HG02623 (cell line): ENCODE data around the gene LAMA3.

Experiments
- ATAC-seq: cut with Tn5 transposase; IDR thresholded peaks from one replicate; pipeline ENCODE4 v1.9.1; 2021; ENCODE audit warnings: moderate library complexity; ENCODE audit not compliant: unreplicated experiment

LAMA3 gene

GRCh38 chr18:23929362-23929930 lies 240.2 kb downstream of the LAMA3 start:
- ATAC-seq = no peak

GRCh38 chr18:23930002-23930401 lies 240.7 kb downstream of the LAMA3 start:
- ATAC-seq = no peak

- no peak for ATAC-seq
Measured at GRCh38 chr18:23932385-23933067, 243.3 kb downstream of the LAMA3 start.

- no peak for ATAC-seq
Measured at GRCh38 chr18:23933407-23933806, 244.2 kb downstream of the LAMA3 start.

GRCh38 chr18:23934252-23934651 lies 245.0 kb downstream of the LAMA3 start:
- ATAC-seq = no peak

GRCh38 chr18:23934863-23935262 lies 245.6 kb downstream of the LAMA3 start:
- no peak for ATAC-seq

- no peak for ATAC-seq
Measured at GRCh38 chr18:23935804-23936203, 246.6 kb downstream of the LAMA3 start.

- ATAC-seq = no peak
Measured at GRCh38 chr18:23936381-23936958, 247.2 kb downstream of the LAMA3 start.

GRCh38 chr18:23938043-23938756 lies 248.9 kb downstream of the LAMA3 start:
- peak; percentile 49 for ATAC-seq

GRCh38 chr18:23938901-23939341 lies 249.7 kb downstream of the LAMA3 start:
- no peak for ATAC-seq

- no peak for ATAC-seq
Measured at GRCh38 chr18:23939366-23939765, 250.1 kb downstream of the LAMA3 start.

- ATAC-seq = no peak
Measured at GRCh38 chr18:23939896-23940295, 250.6 kb downstream of the LAMA3 start.

GRCh38 chr18:23941791-23942190 lies 252.5 kb downstream of the LAMA3 start:
- no peak for ATAC-seq

- peak; percentile 73 for ATAC-seq
Measured at GRCh38 chr18:23943104-23943503, 253.9 kb downstream of the LAMA3 start.

- ATAC-seq = no peak
Measured at GRCh38 chr18:23943903-23944624, 254.8 kb downstream of the LAMA3 start.

- ATAC-seq = no peak
Measured at GRCh38 chr18:23945416-23946079, 256.3 kb downstream of the LAMA3 start.

GRCh38 chr18:23949863-23950262 lies 260.6 kb downstream of the LAMA3 start:
- no peak for ATAC-seq

GRCh38 chr18:23950644-23951043 lies 261.4 kb downstream of the LAMA3 start:
- no peak for ATAC-seq

- ATAC-seq = no peak
Measured at GRCh38 chr18:23951206-23951605, 262.0 kb downstream of the LAMA3 start.

GRCh38 chr18:23953984-23954383 lies 264.7 kb downstream of the LAMA3 start:
- ATAC-seq = no peak

- ATAC-seq = no peak
Measured at GRCh38 chr18:23956483-23956882, 267.2 kb downstream of the LAMA3 start.
